Astrocyte of the spinal cord (primary cell): ENCODE data around the gene USP9X.

ENCODE experiments used
- DNase-seq: peaks from one replicate; pipeline ENCODE4 v3.0.0; 2011; ENCODE audit warnings: low read depth, low spot score
- H3K4me3 ChIP-seq: 2 replicates; pipeline ENCODE4 v1.5.1; 2011; ENCODE audit warnings: low read depth, mild to moderate bottlenecking, low read length, moderate library complexity
- in situ Hi-C: cut with HindIII; loops from 2 replicates; pipeline ENCODE4 v1.10.0; 2017; ENCODE audit warnings: low sequenced_read_pairs
- TF ChIP-seq, protein P1 (sequence below): IDR thresholded peaks from 2 replicates; pipeline ENCODE4 v1.5.1; 2012; ENCODE audit warnings: low read depth, mild to moderate bottlenecking, low read length, inconsistent platforms

Gene USP9X

DNA sequence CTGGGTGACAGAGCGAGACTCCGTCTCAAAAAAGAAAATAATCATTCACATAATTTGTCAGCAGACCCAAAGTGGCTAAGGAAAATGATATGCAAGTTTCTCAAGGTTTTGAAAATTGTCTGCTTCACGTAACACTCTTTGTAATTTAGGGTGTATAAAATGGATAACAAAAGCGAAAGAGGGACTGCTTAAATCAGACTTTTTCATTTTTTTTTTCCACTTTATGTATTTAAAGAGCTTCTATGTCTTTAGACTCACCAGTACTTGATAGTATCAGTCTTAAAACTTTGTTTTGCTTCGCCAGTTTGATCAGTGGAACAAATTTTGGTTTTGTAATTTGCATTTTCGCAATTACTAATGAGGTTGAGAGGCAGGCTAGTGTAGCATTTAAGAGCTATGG lies 34.6 kb downstream of the USP9X start:
- H3K4me3 ChIP-seq: no peak overlapping the region
- TF ChIP-seq, protein P1, sequence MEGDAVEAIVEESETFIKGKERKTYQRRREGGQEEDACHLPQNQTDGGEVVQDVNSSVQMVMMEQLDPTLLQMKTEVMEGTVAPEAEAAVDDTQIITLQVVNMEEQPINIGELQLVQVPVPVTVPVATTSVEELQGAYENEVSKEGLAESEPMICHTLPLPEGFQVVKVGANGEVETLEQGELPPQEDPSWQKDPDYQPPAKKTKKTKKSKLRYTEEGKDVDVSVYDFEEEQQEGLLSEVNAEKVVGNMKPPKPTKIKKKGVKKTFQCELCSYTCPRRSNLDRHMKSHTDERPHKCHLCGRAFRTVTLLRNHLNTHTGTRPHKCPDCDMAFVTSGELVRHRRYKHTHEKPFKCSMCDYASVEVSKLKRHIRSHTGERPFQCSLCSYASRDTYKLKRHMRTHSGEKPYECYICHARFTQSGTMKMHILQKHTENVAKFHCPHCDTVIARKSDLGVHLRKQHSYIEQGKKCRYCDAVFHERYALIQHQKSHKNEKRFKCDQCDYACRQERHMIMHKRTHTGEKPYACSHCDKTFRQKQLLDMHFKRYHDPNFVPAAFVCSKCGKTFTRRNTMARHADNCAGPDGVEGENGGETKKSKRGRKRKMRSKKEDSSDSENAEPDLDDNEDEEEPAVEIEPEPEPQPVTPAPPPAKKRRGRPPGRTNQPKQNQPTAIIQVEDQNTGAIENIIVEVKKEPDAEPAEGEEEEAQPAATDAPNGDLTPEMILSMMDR: no peak
- DNase-seq: no peak
- in situ Hi-C loops: loop anchor here (25.0 kb wide), 1 partner anchor 458 kb away; no protein-coding TSS in a partner anchor

DNA sequence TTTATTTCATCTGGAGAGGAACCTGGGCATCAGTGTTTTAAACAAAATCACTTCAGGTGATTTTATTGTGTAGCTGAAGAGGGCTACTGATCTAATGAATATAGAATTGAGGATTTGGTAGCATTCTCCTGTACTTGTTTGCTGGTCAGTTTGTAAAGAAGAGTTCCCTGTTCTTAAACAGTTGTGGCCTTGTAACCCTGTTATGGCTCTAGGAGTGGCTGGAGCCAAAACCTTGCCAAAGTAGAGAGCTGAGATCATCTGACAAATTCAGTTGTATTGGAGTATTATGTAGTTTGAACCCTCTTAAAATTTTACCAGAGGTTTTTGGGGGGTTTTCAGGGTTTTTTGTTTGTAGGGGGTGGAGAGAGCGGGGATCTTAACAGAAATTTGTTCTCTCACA lies 36.5 kb downstream of the USP9X start:
- in situ Hi-C loops: loop anchor here (25.0 kb wide), 1 partner anchor 459 kb away; no protein-coding TSS in a partner anchor
- DNase-seq: no peak
- TF ChIP-seq, protein P1: no peak
- H3K4me3 ChIP-seq: no peak overlapping the region

DNA sequence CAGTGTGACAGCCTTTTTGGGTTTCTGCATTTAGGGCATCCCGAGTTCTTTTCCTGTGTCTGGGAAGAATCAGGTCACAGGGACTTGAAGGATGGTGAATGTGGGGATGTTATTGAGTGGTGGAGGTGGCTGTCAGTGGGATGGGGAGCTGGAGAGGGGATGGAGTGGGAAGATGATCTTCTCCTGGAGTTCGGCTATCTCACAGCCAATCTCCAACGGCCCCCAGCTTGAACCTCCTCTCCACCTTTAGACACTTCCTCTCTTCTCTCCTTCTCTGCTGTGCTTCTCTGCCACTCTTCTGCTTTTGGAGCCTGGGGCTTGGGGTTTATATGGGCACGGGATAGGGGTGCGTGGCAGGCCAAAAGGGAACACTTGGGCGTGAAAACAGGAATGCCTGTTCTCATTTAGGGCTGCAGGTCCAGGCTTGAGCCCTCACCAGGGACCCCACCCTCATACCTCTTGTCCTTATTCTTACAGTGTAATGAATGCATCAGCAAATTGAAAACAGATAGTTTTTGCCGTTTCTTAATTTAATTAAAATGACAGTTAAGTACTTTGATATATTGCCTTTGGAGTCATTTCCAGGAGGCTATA lies 37.5 kb downstream of the USP9X start:
- in situ Hi-C loops: loop anchor here (25.0 kb wide), 1 partner anchor 460 kb away; no protein-coding TSS in a partner anchor
- TF ChIP-seq, protein P1: no peak
- H3K4me3 ChIP-seq: no peak overlapping the region
- no peak for DNase-seq

DNA sequence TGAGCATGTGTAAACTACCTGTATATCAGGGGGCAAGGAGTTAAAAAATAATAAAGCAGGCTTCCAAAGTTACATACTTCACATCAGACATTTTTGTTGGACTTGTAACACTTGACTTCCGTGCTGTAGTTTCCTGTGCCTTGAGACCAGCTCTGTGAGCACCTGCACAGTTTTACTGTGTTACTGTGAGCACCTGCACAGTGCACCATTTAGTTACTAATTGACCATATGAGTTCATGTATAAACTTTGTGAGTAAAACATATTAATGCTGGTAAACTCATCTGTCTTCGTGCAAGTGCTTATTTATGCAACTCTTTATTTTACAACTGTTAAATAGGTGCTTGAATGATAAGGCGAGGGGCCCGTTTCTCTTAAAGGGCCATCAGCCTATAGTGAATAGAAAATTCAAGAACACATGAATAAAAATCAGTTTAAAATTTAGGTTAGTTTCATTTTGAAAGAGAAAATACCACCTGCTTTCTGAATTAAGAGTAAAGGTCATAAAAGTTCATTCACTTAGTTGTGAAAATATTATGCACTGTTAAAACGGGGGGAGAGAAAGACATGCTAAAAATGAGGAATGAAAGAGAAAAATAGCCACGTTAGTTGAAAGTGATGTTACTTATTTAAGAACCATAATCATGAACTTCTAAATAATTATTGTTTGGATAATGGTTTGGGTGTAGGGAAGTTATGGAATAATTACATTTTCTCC lies 42.4 kb downstream of the USP9X start:
- in situ Hi-C loops: no loop called here

DNA sequence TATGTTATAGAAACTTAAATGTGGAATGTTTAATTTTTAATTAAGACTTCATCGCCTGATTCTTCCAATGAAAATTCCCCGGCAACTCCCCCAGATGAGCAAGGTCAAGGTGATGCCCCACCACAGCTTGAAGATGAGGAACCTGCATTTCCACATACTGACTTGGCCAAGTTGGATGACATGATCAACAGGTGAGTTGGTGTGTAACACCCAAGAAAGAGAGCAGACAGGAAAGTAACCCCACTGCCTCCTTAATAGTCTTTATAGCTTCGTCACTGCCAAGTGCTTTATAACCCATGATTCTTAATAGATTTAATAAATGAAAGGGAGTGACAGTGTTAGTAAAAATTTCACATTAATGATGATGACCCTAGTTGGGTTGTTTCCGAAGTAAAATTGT lies 43.7 kb downstream of the USP9X start:
- no peak for DNase-seq
- H3K4me3 ChIP-seq: no peak overlapping the region
- TF ChIP-seq, protein P1: no peak
- in situ Hi-C loops: no loop called here

More for the DNA sequence above, 42.4 kb downstream of the USP9X start:
- no peak for DNase-seq
- TF ChIP-seq, protein P1: no peak
- no peak overlapping the region for H3K4me3 ChIP-seq

DNA sequence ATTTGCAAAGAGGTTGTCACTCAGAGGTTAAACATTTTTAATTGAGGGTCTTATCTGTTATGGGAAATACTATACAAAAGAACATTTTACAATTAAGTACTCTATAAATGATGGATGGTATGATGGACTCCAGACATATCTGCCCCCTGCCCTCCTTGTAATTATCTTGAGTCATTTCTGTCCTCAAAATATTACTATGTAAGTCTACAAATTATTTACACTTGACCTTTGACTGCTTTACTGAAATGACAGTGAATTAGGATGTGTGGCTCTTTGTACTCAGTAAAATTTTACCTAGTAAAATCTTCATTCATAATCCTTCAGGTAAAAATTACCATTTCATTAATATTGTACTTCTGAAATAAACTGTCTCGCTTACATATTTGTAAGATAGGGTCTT lies 46.5 kb downstream of the USP9X start:
- H3K4me3 ChIP-seq: no peak overlapping the region
- DNase-seq: no peak
- TF ChIP-seq, protein P1: no peak

More for the DNA sequence above, 46.5 kb downstream of the USP9X start:
- in situ Hi-C loops: no loop called here
